SK-N-MC (cell line): ENCODE results near the gene BANP.

Experiments
- EZH2 ChIP-seq: fragments of 200-600 bp; sonication (generic); IDR thresholded peaks from one replicate; pipeline ENCODE4 v1.6.1; 2017; ENCODE audit warnings: antibody characterized with exemption
- POLR2AphosphoS5 ChIP-seq: IDR thresholded peaks from 2 replicates; pipeline ENCODE4 v1.6.1; 2012; ENCODE audit warnings: mild to moderate bottlenecking, low read depth, low read length, borderline replicate concordance

GRCh38 chr16:88049561-88050545 is 98.6 kb downstream of the BANP start:
- no peak for TF ChIP-seq EZH2
- no peak for TF ChIP-seq POLR2AphosphoS5
